ENCODE measurements around the gene MAGT1.
"Not testable (repeated sequence)": the region's sequence is repeated elsewhere in the genome, so short reads cannot be mapped to it uniquely, and the experiment has no call there.

The MAGT1 gene

GRCh38 chrX:77894921-77895886, at the start of gene MAGT1:
Gene MAGT1 (minus strand): TSS chrX:77895435. CDS start chrX:77895410, 25 bp downstream.
- peak; percentile 95 for DNase-seq

GRCh38 chrX:77945031-77945430, 49.8 kb upstream of the MAGT1 start:
- not testable (repeated sequence) for DNase-seq

GRCh38 chrX:77938083-77938680, 42.9 kb upstream of the MAGT1 start:
- peak; percentile 46 for DNase-seq

- DNase-seq: no peak
Observed at GRCh38 chrX:77937291-77937690, 42.1 kb upstream of the MAGT1 start.

GRCh38 chrX:77936299-77936698, 41.1 kb upstream of the MAGT1 start:
- no peak for DNase-seq

GRCh38 chrX:77935886-77936285, 40.7 kb upstream of the MAGT1 start:
- DNase-seq: peak; percentile 44

- no peak for DNase-seq
Observed at GRCh38 chrX:77930581-77930980, 35.3 kb upstream of the MAGT1 start.

- DNase-seq: no peak
Observed at GRCh38 chrX:77925764-77926163, 30.5 kb upstream of the MAGT1 start.

- DNase-seq: no peak
Observed at GRCh38 chrX:77924320-77924859, 29.2 kb upstream of the MAGT1 start.

GRCh38 chrX:77922787-77923186, 27.6 kb upstream of the MAGT1 start:
- no peak for DNase-seq

GRCh38 chrX:77919370-77919769, 24.1 kb upstream of the MAGT1 start:
- DNase-seq: not testable (repeated sequence)

- DNase-seq: peak; percentile 50
Observed at GRCh38 chrX:77918568-77918967, 23.3 kb upstream of the MAGT1 start.

GRCh38 chrX:77917294-77917933, 22.2 kb upstream of the MAGT1 start:
- DNase-seq: peak; percentile 33

- DNase-seq: peak; percentile 93
Observed at GRCh38 chrX:77910108-77910840, 15.0 kb upstream of the MAGT1 start, which contains the start of gene ATP7A. Gene ATP7A (plus strand): TSS chrX:77910693. CDS start chrX:77971642, 60,949 bp downstream.

GRCh38 chrX:77901506-77901905, 6.3 kb upstream of the MAGT1 start:
- DNase-seq: no peak

- peak; percentile 78 for DNase-seq
Observed at GRCh38 chrX:77900688-77901087, 5.5 kb upstream of the MAGT1 start.

GRCh38 chrX:77899081-77899828, 4.0 kb upstream of the MAGT1 start, which contains the start of gene COX7B:
Gene COX7B (plus strand): TSS chrX:77899468. CDS start chrX:77899554, 86 bp downstream.
- DNase-seq: peak; percentile 96

- DNase-seq: no peak
Observed at GRCh38 chrX:77893713-77894112, 1.5 kb downstream of the MAGT1 start.

GRCh38 chrX:77892887-77893286, 2.3 kb downstream of the MAGT1 start:
- no peak for DNase-seq

- DNase-seq: not testable (repeated sequence)
Observed at GRCh38 chrX:77881418-77881817, 13.8 kb downstream of the MAGT1 start.

- DNase-seq: no peak
Observed at GRCh38 chrX:77875372-77875771, 19.9 kb downstream of the MAGT1 start.

Measured in inflammatory macrophage treated with lipopolysaccharide for 4 hours (primary cell).